Measurements from ENCODE around the gene LUC7L3. TPM values are rescaled to one million over a fixed set of nuclear protein-coding genes. Genes with fewer than 3 reads are reported as not detected.
A peak's percentile ranks its signal among the peaks of the same experiment; 100 is the strongest.

Gene LUC7L3, protein sequence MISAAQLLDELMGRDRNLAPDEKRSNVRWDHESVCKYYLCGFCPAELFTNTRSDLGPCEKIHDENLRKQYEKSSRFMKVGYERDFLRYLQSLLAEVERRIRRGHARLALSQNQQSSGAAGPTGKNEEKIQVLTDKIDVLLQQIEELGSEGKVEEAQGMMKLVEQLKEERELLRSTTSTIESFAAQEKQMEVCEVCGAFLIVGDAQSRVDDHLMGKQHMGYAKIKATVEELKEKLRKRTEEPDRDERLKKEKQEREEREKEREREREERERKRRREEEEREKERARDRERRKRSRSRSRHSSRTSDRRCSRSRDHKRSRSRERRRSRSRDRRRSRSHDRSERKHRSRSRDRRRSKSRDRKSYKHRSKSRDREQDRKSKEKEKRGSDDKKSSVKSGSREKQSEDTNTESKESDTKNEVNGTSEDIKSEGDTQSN
- total RNA-seq (100 to 1,000 TPM in 1 of 2 donors, 10 to 100 TPM in 1; 80.4 to 188 TPM), polyA plus RNA-seq (10 to 100 TPM; 38.1 to 98.4 TPM)
- long read RNA-seq, donor 1, full-length matches to known transcripts, result 31 of 445 reads
- long read RNA-seq, donor 1, partial matches to known transcripts, result 403 of 445 reads
- long read RNA-seq, donor 1, other reads (novel, unspliced or antisense), result 11 of 445 reads
- long read RNA-seq, donor 2, full-length matches to known transcripts, result 29 of 124 reads
- long read RNA-seq, donor 2, partial matches to known transcripts, result 95 of 124 reads
- long read RNA-seq, donor 2, other reads (novel, unspliced or antisense), result 0 of 124 reads
- long read RNA-seq, donor 3, full-length matches to known transcripts, result 24 of 186 reads
- long read RNA-seq, donor 3, partial matches to known transcripts, result 162 of 186 reads
- long read RNA-seq, donor 3, other reads (novel, unspliced or antisense), result 0 of 186 reads
- long read RNA-seq, donor 4, full-length matches to known transcripts, result 15 of 136 reads
- long read RNA-seq, donor 4, partial matches to known transcripts, result 121 of 136 reads
- long read RNA-seq, donor 4, other reads (novel, unspliced or antisense), result 0 of 136 reads
- long read RNA-seq, donor 5, full-length matches to known transcripts, result 30 of 361 reads
- long read RNA-seq, donor 5, partial matches to known transcripts, result 316 of 361 reads
- long read RNA-seq, donor 5, other reads (novel, unspliced or antisense), result 15 of 361 reads

DNA sequence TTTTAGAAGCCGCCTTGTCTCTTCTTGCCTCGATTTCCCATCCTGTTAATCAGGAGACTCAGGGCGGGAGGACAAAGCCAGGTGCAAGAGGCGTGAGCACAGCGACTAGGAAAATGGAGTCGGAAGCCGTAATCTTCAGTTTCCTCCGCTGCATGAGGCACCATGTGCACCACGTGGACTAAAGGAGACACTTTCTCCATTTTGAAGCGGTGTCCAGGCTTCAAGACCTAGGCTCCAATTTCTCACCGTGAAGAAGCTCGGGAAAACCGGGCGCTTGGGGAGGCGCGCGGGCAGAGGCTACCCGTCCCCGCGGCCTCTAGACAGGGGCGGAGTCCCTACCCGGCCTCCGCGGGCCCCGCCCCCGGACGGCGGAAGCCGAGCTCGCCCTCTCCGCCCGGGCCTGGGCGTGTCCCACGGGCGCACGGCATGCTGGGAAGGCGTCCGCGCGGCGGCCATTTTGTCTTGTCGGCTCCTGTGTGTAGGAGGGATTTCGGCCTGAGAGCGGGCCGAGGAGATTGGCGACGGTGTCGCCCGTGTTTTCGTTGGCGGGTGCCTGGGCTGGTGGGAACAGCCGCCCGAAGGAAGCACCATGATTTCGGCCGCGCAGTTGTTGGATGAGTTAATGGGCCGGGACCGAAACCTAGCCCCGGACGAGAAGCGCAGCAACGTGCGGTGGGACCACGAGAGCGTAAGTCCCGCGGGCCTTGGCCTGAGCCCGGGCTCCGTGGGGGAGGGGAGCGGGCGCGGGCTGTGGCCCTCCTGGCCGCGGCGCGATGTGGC lies at the start of gene LUC7L3:
TSS of gene LUC7L3 (plus strand) at position 460 of the 780 bp plus-strand sequence. CDS start at position 590, 130 bp downstream.
- Histone ChIP-seq H3K27me3 (ENCODE audit: control insufficient read depth in 3 of 3, insufficient read depth in 3 of 3, low read length in 2 of 3) (no peaks in the 10 kb centered on the region), H3K9ac (ENCODE audit: insufficient read depth in 1 of 2, low read length in 2 of 2) (peak within 1 kb of the TSS; percentile 85 to 92), H3K27ac (ENCODE audit: low read depth in 1 of 2, low read length in 1 of 2) (peak within 1 kb of the TSS; percentile 97 to 98), H3K36me3 (ENCODE audit: control insufficient read depth in 4 of 4, insufficient read depth in 4 of 4, low read length in 4 of 4) (peaks cover 0 to 3% (median 0%) of the 10 kb centered on the region in 4 donors), H3K4me3 (peak within 1 kb of the TSS; percentile 98), H3K9me3 (ENCODE audit: control insufficient read depth in 4 of 4, insufficient read depth in 3 of 4, low read length in 3 of 4) (no peaks in the 10 kb centered on the region), H3K4me1 (ENCODE audit: control insufficient read depth in 5 of 5, insufficient read depth in 5 of 5, low read length in 5 of 5) (peaks cover 0 to 24% (median 16%) of the 10 kb centered on the region in 5 donors)
- ATAC-seq (ENCODE audit: insufficient read depth, low FRiP score) (peak; percentile 99), DNase-seq (peak; percentile 96 to 97 (median 96))
- WGBS, 2 donors, result 1% methylated on average over 70 to 76 of the region's 76 CpGs
- TF ChIP-seq, protein P1, sequence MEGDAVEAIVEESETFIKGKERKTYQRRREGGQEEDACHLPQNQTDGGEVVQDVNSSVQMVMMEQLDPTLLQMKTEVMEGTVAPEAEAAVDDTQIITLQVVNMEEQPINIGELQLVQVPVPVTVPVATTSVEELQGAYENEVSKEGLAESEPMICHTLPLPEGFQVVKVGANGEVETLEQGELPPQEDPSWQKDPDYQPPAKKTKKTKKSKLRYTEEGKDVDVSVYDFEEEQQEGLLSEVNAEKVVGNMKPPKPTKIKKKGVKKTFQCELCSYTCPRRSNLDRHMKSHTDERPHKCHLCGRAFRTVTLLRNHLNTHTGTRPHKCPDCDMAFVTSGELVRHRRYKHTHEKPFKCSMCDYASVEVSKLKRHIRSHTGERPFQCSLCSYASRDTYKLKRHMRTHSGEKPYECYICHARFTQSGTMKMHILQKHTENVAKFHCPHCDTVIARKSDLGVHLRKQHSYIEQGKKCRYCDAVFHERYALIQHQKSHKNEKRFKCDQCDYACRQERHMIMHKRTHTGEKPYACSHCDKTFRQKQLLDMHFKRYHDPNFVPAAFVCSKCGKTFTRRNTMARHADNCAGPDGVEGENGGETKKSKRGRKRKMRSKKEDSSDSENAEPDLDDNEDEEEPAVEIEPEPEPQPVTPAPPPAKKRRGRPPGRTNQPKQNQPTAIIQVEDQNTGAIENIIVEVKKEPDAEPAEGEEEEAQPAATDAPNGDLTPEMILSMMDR (IDR thresholded peaks at IDR 0.05; ENCODE audit: control extremely low read depth, extremely low read depth), result no peak

DNA sequence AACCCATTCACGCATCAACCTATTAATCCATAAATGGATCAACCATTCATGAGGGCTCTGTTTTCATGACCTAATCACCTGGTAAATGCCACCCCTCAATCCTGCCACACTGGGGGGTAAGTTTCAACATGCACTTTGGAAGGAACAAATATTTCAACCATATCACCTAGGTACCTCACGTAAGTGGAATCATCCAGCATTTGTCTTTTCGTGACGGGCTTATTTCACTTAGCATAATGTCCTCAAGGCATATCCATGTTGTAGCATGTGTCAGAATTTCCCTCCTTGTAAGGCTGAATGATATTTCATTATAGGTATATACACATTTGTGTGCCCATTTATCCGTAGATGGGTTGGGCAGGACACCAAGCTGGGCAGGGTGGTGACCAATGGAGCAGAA lies 47.3 kb upstream of the LUC7L3 start:
- H3K9me3 ChIP-seq (ENCODE audit: control insufficient read depth in 4 of 4, insufficient read depth in 3 of 4, low read length in 3 of 4), result no peaks in the 10 kb centered on the region
- ATAC-seq (ENCODE audit: insufficient read depth, low FRiP score), result no peak
- no peaks in the 10 kb centered on the region for H3K27me3 ChIP-seq (ENCODE audit: control insufficient read depth in 3 of 3, insufficient read depth in 3 of 3, low read length in 2 of 3)
- H3K4me3 ChIP-seq, result no peak overlapping the region
- no peak overlapping the region for H3K9ac ChIP-seq (ENCODE audit: insufficient read depth in 1 of 2, low read length in 2 of 2)
- no peak overlapping the region for H3K27ac ChIP-seq (ENCODE audit: low read depth in 1 of 2, low read length in 1 of 2)
- peaks cover 0 to 32% (median 10%) of the 10 kb centered on the region in 5 donors for H3K4me1 ChIP-seq (ENCODE audit: control insufficient read depth in 5 of 5, insufficient read depth in 5 of 5, low read length in 5 of 5)
- TF ChIP-seq, protein P1 (IDR thresholded peaks at IDR 0.05; ENCODE audit: control extremely low read depth, extremely low read depth), result no peak
- DNase-seq, result no peak
- peaks cover 0 to 3% (median under 1%) of the 10 kb centered on the region in 4 donors for H3K36me3 ChIP-seq (ENCODE audit: control insufficient read depth in 4 of 4, insufficient read depth in 4 of 4, low read length in 4 of 4)
- 98 to 99% methylated on average over 5 of the region's 5 CpGs for WGBS, 2 donors

DNA sequence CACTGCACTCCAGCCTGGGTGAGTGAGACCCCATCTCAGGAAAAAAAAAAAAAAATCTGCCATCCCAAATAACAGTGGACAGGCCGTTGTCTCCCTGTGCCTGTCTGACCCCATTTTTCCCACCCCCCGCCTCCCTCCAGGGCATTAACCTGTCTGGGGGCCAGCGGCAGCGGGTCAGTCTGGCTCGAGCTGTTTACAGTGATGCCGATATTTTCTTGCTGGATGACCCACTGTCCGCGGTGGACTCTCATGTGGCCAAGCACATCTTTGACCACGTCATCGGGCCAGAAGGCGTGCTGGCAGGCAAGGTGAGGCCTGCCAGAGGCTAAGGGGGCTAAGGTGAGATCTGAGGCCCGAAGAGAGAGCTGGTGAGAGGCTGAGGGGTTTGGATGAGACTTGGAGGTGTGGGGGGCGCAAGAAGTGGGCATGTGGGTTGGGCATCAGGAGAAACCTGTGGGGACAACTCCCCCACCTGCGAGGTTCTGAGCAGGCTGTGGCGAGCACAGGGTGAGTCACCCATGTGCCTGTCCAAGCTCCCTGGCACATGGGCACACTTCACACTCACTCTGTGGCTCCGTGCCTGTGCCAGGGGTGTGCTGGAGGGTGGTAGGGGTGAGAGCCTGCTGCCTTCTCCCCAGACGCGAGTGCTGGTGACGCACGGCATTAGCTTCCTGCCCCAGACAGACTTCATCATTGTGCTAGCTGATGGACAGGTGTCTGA lies 46.4 kb upstream of the LUC7L3 start:
- Histone ChIP-seq H3K9me3 (ENCODE audit: control insufficient read depth in 4 of 4, insufficient read depth in 3 of 4, low read length in 3 of 4) (no peaks in the 10 kb centered on the region), H3K36me3 (ENCODE audit: control insufficient read depth in 4 of 4, insufficient read depth in 4 of 4, low read length in 4 of 4) (peaks cover 0 to 7% (median 3%) of the 10 kb centered on the region in 4 donors), H3K4me1 (ENCODE audit: control insufficient read depth in 5 of 5, insufficient read depth in 5 of 5, low read length in 5 of 5) (peaks cover 0 to 32% (median 10%) of the 10 kb centered on the region in 5 donors), H3K27ac (ENCODE audit: low read depth in 1 of 2, low read length in 1 of 2) (no peak overlapping the region), H3K27me3 (ENCODE audit: control insufficient read depth in 3 of 3, insufficient read depth in 3 of 3, low read length in 2 of 3) (no peaks in the 10 kb centered on the region), H3K9ac (ENCODE audit: insufficient read depth in 1 of 2, low read length in 2 of 2) (no peak overlapping the region), H3K4me3 (no peak overlapping the region)
- ATAC-seq (ENCODE audit: insufficient read depth, low FRiP score) (no peak), DNase-seq (no peak)
- TF ChIP-seq, protein P1 (IDR thresholded peaks at IDR 0.05; ENCODE audit: control extremely low read depth, extremely low read depth), result no peak
- 89 to 93% methylated on average over 20 of the region's 20 CpGs for WGBS, 2 donors

Measured in lung (tissue), 16 donors.